GM21825 (cell line): Measurements from ENCODE around the gene LRRIQ3.
A peak's percentile ranks its signal among the peaks of the same experiment; 100 is the strongest.
"Not testable (repeated sequence)": the region's sequence is repeated elsewhere in the genome, so short reads cannot be mapped to it uniquely, and the experiment has no call there.

ENCODE experiments used
- ATAC-seq: cut with Tn5 transposase; IDR thresholded peaks from one replicate; pipeline ENCODE4 v1.9.1; 2021; ENCODE audit warnings: mild to moderate bottlenecking, moderate library complexity; ENCODE audit not compliant: unreplicated experiment

LRRIQ3 gene

DNA sequence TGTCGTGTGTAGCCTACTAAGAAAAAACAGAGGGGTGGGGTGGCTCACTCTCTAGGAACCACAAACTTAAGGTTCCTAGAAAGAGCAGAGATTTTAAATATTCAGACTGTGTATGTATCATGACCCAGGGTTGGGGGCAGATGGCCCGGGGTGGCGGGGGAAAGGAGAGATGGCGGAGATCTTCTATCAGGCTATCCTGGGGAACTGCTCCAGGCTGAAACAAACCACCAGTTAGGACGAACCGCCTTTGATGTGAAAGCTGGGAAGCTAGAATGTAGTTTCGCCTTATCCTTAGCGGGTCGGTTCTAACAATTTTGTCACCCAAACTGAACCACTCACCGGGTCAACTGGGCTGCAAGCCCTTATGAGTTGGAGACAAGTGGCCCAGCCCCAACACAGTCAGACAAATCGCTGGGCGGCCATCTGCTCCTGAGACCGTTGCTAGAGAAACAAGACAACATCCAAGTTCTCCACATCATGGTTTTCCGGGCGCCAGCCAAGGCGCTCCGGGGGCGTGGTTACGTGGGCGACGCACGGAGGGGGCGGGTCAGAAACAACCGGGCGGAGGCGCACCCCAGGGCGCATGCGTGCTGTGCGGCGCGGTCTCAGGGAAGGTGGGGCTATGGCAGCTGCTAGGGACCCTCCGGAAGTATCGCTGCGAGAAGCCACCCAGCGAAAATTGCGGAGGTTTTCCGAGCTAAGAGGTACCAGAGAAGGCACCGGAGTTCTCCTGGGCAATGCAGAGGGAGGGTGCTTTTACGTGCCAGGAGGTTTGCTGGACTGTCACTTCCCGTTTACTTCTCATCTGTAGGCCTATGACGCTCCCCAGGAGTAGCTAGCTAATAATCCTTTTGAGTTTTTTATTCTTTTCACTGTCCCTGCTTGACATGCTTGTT is at the start of gene LRRIQ3, which contains the start of gene FPGT:
Gene LRRIQ3 (minus strand): TSS at position 520 of the 896 bp plus-strand sequence. CDS start 14,492 bp downstream, outside the sequence.
Gene FPGT (plus strand): TSS at position 586 of the 896 bp plus-strand sequence. CDS start 37 bp downstream, at position 623.
- peak; percentile 96 for ATAC-seq

GRCh38 chr1:74246315-74246714 is 48.3 kb upstream of the LRRIQ3 start:
- no peak for ATAC-seq

GRCh38 chr1:74245168-74245772 is 47.3 kb upstream of the LRRIQ3 start:
- no peak for ATAC-seq

- no peak for ATAC-seq
These were observed 39.8 kb upstream of the LRRIQ3 start for GRCh38 chr1:74237787-74238186.

DNA sequence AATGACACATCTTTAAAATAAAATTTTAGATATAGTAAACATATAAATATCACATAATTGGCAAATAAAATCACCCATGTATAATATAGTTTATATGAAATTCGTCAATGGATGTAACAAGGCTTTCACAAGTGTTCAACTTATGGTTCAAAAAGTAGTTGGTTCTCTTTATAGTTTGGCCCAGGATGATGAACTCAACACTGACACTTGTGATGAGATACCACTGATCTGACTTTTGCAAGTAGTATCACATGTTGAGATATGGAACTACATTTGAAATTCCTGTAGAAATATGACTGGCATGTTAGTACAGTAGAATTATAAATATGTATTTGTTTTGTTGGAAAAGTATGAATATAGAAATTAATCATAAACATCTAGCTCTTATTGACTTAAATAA is 39.1 kb upstream of the LRRIQ3 start:
- ATAC-seq, result no peak

DNA sequence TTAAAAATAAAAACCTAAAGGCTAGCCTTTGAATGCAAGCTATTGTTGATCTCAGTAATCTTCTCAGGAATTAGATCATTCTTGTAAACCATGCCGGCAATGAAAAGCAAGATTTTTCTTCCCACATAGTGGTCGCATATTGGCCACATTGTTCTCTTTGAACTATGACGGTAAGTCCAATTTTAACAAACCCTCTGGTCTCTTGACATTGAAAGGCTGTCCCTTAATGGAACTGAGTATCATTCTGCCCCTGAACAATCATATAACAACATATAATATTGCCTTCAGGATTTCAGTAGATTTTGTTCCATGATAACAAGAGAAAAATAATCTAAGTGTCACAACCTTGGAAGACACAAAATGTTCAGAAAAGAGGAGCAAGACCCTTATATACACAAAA is 38.5 kb upstream of the LRRIQ3 start:
- no peak for ATAC-seq

- no peak for ATAC-seq
These were observed 37.2 kb upstream of the LRRIQ3 start, which contains the start of gene TNNI3K for GRCh38 chr1:74235153-74235552. Gene TNNI3K, plus strand, starts transcription at chr1:74235387. Its CDS starts 65 bp downstream, at chr1:74235452.

DNA sequence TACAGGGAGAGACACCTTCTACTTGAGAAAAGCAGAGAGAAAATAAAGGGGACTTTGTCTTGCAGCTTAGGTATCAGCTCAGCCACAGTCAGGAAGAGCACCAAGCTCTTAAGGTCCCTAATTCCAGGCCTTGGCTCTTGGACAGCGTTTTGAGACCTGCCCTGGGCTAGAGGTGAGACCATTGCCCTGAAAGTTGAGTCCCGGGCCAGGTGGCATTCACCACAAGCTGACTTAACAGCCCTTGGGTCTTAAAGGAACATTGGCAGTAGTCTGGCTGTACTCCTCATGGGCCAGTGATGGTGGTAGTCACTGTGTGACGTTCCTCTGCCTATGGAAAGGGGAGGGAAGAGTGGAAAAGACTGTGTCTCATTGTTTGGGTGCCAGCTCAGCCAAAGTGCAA is 25.5 kb upstream of the LRRIQ3 start:
- no peak for ATAC-seq

- no peak for ATAC-seq
These were observed 24.7 kb upstream of the LRRIQ3 start for GRCh38 chr1:74222701-74223100.

DNA sequence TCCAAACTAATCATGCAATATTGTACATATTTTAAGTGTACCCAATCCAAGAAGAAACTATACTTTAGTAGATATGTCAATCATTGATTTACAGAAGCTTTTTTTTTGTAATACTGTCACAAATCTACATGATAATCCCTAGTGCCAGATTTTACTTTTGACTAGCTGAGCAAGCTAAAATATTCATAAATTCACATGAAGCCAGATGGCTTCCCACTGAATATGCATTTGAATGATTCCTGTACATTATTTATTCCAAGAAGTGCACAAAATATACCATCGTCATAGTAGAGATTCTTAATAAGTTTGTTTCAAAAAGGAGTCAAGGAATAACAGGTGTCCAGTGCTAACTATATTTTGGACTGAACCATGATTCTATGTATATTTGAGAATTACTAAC is 17.3 kb upstream of the LRRIQ3 start:
- no peak for ATAC-seq

GRCh38 chr1:74205266-74205665 is 7.3 kb upstream of the LRRIQ3 start:
- ATAC-seq, result no peak

DNA sequence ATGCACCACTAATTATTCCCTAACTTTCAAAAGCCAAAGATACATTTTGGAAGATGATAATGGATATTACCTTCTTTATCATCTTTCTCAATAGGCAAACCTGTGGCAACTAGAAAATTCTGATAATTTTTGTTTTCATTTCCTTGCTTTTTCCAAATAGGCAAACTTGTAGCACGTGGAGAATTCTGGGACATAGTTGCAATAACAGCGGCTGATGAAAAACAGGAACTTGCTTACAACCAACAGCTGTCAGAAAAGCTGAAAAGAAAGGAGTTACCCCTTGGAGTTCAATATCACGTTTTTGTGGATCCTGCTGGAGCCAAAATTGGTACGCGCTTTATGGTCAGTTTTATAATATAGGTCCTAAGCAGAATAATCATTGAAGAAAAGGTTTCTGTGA is 1.5 kb upstream of the LRRIQ3 start:
- ATAC-seq, result no peak

DNA sequence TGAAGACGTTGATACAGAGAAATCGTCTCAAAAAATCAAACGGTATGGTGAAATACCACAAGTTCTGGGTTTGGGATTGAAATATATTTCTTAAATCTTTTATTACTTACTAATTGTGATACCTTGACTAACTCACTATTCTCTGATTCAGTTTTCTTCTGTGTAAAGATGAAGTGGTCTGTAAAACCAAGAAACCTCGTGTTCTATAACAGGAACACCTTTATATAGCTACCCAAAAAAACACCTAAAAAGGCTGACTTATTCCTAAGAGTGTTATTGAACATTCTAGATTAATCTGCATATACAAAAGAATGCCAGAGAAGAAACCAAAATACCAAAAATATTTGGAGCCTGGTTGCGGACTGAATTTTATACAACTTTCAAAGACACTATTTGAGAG is 721 bp downstream of the LRRIQ3 start:
- ATAC-seq, result no peak

GRCh38 chr1:74195339-74195738 is 2.6 kb downstream of the LRRIQ3 start:
- ATAC-seq, result no peak

- no peak for ATAC-seq
These were observed 4.1 kb downstream of the LRRIQ3 start for GRCh38 chr1:74193908-74194307.

GRCh38 chr1:74180490-74180889 is 17.5 kb downstream of the LRRIQ3 start:
- no peak for ATAC-seq

DNA sequence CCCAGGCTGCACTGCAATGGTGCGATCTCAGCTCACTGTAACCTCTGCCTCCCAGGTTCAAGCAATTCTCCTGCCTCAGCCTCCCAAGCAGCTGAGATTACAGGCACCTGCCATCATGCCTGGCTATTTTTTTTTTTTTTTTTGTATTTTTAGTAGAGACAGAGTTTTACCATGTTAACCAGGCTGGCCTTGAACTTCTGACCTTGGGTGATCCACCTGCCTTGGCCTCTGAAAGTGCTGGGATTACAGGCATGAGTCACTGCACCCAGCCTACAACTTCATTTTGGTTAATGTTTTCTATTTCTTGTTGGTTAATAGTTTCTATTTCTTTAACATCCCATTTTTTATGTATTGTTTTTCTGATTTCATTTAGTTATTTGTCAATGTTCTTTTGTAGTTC is 23.6 kb downstream of the LRRIQ3 start:
- not testable (repeated sequence) for ATAC-seq

GRCh38 chr1:74162333-74162732 is 35.6 kb downstream of the LRRIQ3 start:
- no peak for ATAC-seq

- no peak for ATAC-seq
These were observed 36.5 kb downstream of the LRRIQ3 start for GRCh38 chr1:74161497-74161896.

DNA sequence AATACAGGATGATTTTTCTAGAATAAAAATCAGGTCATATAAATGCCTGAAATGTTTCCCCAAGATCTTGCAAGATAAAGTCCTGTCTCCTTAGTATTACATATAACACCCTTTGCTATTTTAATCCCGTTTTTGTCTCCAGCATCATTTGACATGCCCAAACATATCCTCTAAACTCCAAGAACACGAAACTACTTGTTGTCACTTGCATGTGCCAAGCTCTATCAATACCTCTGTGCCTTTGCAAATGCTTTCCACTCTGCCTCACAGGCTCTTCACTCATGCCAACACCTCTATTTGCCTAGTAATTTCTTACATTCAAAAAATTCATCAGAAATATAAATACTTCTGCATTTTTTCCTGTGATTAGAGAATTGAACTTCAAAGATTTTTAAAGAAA is 37.9 kb downstream of the LRRIQ3 start:
- no peak for ATAC-seq

DNA sequence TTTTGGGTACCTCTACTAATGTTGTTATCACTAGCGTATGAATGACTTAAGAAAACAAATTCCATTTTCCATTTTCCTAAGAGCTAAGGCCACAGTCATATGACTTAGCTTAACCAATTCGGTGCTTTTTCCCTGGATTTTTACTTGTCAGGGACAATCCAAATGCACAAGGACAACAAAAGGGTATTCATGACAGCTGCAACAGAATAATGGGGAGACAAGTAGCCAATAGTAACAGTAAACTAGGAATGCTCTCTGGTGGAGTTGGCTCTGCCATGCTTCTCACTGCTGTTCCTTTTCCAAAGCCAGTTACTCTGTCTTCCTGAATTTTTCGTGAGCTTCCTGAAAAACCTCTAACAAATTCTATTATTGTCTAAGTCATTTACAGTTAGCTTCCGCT is 52.9 kb downstream of the LRRIQ3 start:
- ATAC-seq, result no peak

DNA sequence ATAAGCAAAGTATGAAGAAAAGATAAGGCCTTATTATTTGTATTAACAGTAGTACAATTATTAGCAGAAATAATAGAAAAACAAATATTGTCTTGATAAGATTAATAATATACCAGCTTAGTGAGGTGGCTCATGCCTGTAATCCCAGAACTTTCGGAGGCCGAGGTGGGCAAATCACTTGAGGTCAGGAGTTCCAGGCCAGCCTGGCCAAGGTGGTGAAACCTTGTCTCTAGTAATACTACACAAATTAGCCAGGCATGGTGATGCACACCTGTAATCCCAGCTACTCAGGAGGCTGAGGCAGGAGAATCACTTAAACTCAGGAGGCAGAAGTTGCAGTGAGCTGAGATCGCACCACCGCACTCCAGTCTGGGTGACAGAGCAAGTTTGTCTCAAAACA is 80.6 kb downstream of the LRRIQ3 start:
- ATAC-seq, result not testable (repeated sequence)
